Sigmoid colon (tissue), 4 donors: ENCODE results near the gene OR51G1.

Source experiments
- EP300 ChIP-seq, 4 donors: sonication (generic); formaldehyde crosslinking; IDR thresholded peaks; one replicate each; pipeline ENCODE4 v1.6.1; 2017; ENCODE audit warnings: antibody characterized with exemption in 4 of 4
- POLR2AphosphoS5 ChIP-seq, 4 donors: sonication (generic); formaldehyde crosslinking; IDR thresholded peaks; one replicate each; pipeline ENCODE4 v1.6.1; 2017; ENCODE audit warnings: antibody characterized with exemption in 4 of 4
- TF ChIP-seq, protein P1 (sequence below), 4 experiments: fragments of 450-650 bp in 3 of 4; fragments of 200-600 bp in 1 of 4; IDR thresholded peaks; one replicate each; pipeline ENCODE4 v1.5.1; 2016 to 2019; ENCODE audit warnings: antibody characterized with exemption in 4 of 4, mild to moderate bottlenecking in 3 of 4, moderate library complexity in 2 of 4

DNA sequence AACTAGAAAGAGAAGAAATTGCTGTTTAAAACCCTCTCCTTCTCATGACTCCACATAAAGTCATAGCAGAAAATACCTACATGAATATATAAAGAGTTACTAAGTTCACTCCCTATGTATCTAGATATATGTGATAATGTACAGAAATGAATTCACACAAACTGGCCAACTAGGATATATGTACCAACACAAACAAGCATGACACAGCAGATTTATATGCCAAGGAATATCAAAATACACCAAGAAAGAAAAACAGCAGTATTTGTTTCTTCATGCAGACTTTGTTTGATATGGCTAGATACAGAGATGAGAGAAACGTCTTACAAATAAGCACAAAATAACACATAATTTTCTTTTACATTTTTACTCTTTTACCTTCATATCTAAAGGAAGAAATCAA, 1.8 kb downstream of the OR51G1 start:
- TF ChIP-seq, protein P1, sequence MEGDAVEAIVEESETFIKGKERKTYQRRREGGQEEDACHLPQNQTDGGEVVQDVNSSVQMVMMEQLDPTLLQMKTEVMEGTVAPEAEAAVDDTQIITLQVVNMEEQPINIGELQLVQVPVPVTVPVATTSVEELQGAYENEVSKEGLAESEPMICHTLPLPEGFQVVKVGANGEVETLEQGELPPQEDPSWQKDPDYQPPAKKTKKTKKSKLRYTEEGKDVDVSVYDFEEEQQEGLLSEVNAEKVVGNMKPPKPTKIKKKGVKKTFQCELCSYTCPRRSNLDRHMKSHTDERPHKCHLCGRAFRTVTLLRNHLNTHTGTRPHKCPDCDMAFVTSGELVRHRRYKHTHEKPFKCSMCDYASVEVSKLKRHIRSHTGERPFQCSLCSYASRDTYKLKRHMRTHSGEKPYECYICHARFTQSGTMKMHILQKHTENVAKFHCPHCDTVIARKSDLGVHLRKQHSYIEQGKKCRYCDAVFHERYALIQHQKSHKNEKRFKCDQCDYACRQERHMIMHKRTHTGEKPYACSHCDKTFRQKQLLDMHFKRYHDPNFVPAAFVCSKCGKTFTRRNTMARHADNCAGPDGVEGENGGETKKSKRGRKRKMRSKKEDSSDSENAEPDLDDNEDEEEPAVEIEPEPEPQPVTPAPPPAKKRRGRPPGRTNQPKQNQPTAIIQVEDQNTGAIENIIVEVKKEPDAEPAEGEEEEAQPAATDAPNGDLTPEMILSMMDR (IDR thresholded peaks at IDR 0.05) = no peak
- TF ChIP-seq POLR2AphosphoS5 (IDR thresholded peaks at IDR 0.05) (no peak), EP300 (IDR thresholded peaks at IDR 0.05) (no peak)
